WI38 (cell line): ENCODE measurements around the gene CADM2.
"Not testable (repeated sequence)": the region's sequence is repeated elsewhere in the genome, so short reads cannot be mapped to it uniquely, and the experiment has no call there.

ENCODE experiments used
- H3K4me3 ChIP-seq: 2 replicates; pipeline ENCODE4 v1.5.1; 2011; ENCODE audit warnings: low read depth, mild to moderate bottlenecking, control low read depth, low read length
- CTCF ChIP-seq: IDR thresholded peaks from 2 replicates; pipeline ENCODE4 v1.5.1; 2012; ENCODE audit warnings: low read depth, mild to moderate bottlenecking, control low read depth, low read length

CADM2 gene

GRCh38 chr3:84958495-84959469 lies at the start of gene CADM2:
Gene CADM2 (plus strand): TSS chr3:84958989.
- TF ChIP-seq CTCF, result no peak
- H3K4me3 ChIP-seq, result peak within 1 kb of the TSS; percentile 23; the same call in 1 of the 2 replicates

GRCh38 chr3:84918592-84918991 lies 40.2 kb upstream of the CADM2 start:
- not testable (repeated sequence) for H3K4me3 ChIP-seq

- no peak overlapping the region for H3K4me3 ChIP-seq
- no peak for TF ChIP-seq CTCF
These were observed 36.1 kb upstream of the CADM2 start for GRCh38 chr3:84922682-84923081.

GRCh38 chr3:84925571-84925970 lies 33.2 kb upstream of the CADM2 start:
- no peak for TF ChIP-seq CTCF
- H3K4me3 ChIP-seq, result no peak overlapping the region

- no peak overlapping the region for H3K4me3 ChIP-seq
- no peak for TF ChIP-seq CTCF
These were observed 15.4 kb upstream of the CADM2 start for GRCh38 chr3:84943379-84943778.

- TF ChIP-seq CTCF, result no peak
- H3K4me3 ChIP-seq, result no peak overlapping the region
These were observed 12.5 kb upstream of the CADM2 start for GRCh38 chr3:84946240-84946639.

GRCh38 chr3:84959470-84960271 lies 882 bp downstream of the CADM2 start:
- no peak for TF ChIP-seq CTCF
- H3K4me3 ChIP-seq, result no peak overlapping the region
